Neuronal stem cell (in vitro differentiated cells): ENCODE data around the gene CDCA8.
A peak's percentile ranks its signal among the peaks of the same experiment; 100 is the strongest.
"Not testable (repeated sequence)": the region's sequence is repeated elsewhere in the genome, so short reads cannot be mapped to it uniquely, and the experiment has no call there.

Experiments
- DNase-seq: peaks from one replicate; pipeline ENCODE4 v3.0.0-alpha.2; 2013; ENCODE audit warnings: low spot score
- H2AFZ ChIP-seq: one replicate; pipeline ENCODE4 v1.6.1; 2013; ENCODE audit warnings: mild to moderate bottlenecking, low read length, inconsistent platforms
- H2AK5ac ChIP-seq: 2 replicates; pipeline ENCODE4 v1.6.1; 2013; ENCODE audit warnings: low read depth, mild to moderate bottlenecking, inconsistent platforms, low read length, moderate library complexity, mixed read lengths
- H2BK120ac ChIP-seq: 2 replicates; pipeline ENCODE4 v1.6.1; 2013; ENCODE audit warnings: low read depth, mild to moderate bottlenecking, inconsistent platforms, low read length, moderate library complexity, mixed read lengths
- H2BK12ac ChIP-seq: one replicate; pipeline ENCODE4 v1.6.1; 2013; ENCODE audit warnings: low read length, inconsistent platforms
- H2BK15ac ChIP-seq: 2 replicates; pipeline ENCODE4 v1.6.1; 2013; ENCODE audit warnings: mild to moderate bottlenecking, low read length, inconsistent platforms, mixed read lengths
- H2BK5ac ChIP-seq: one replicate; pipeline ENCODE4 v1.6.1; 2013; ENCODE audit warnings: inconsistent platforms, mild to moderate bottlenecking, low read length, moderate library complexity
- H3K14ac ChIP-seq: one replicate; pipeline ENCODE4 v1.6.1; 2013; ENCODE audit warnings: low read length, inconsistent platforms
- H3K18ac ChIP-seq: 2 replicates; pipeline ENCODE4 v1.6.1; 2013; ENCODE audit warnings: low read length, inconsistent platforms
- H3K23ac ChIP-seq: 2 replicates; pipeline ENCODE4 v1.6.1; 2013; ENCODE audit warnings: low read depth, mild to moderate bottlenecking, mixed read lengths, low read length, inconsistent platforms; ENCODE audit not compliant: poor library complexity
- H3K27ac ChIP-seq: replicated peaks from 3 replicates; pipeline ENCODE4 v1.5.1; 2013; ENCODE audit warnings: low read length, inconsistent platforms
- H3K27me3 ChIP-seq, 3 experiments: 2 replicates each; pipeline ENCODE4 v1.6.1; 2013; ENCODE audit warnings: low read length in 3 of 3, mild to moderate bottlenecking in 2 of 3, inconsistent platforms in 1 of 3, low read depth in 1 of 3, mixed read lengths in 1 of 3, moderate library complexity in 1 of 3; ENCODE audit not compliant: control insufficient read depth in 3 of 3, insufficient read depth in 3 of 3
- H3K36me3 ChIP-seq, 2 donors: replicated peaks in 1 of 2; 2 replicates each; pipeline ENCODE4 v1.6.1; 2013; ENCODE audit warnings: low read length in 2 of 2; ENCODE audit not compliant: control insufficient read depth in 2 of 2, insufficient read depth in 2 of 2
- H3K4ac ChIP-seq: 2 replicates; pipeline ENCODE4 v1.6.1; 2013; ENCODE audit warnings: inconsistent platforms, mild to moderate bottlenecking, low read length, moderate library complexity
- H3K4me1 ChIP-seq, 2 donors: 1 replicate in 1 of 2; 2 replicates in 1 of 2; pipeline ENCODE4 v1.6.1; 2013; ENCODE audit warnings: low read length in 2 of 2, low read depth in 1 of 2; ENCODE audit not compliant: control insufficient read depth in 2 of 2, insufficient read depth in 1 of 2
- H3K4me2 ChIP-seq: one replicate; pipeline ENCODE4 v1.6.1; 2013; ENCODE audit warnings: mild to moderate bottlenecking, low read length, inconsistent platforms; ENCODE audit not compliant: insufficient read depth, poor library complexity, severe bottlenecking
- H3K4me3 ChIP-seq, 2 donors: 2 replicates each; pipeline ENCODE4 v1.5.1; 2013; ENCODE audit warnings: low read length in 2 of 2, mild to moderate bottlenecking in 2 of 2, inconsistent platforms in 1 of 2, moderate library complexity in 1 of 2
- H3K79me1 ChIP-seq: one replicate; pipeline ENCODE4 v1.6.1; 2013; ENCODE audit warnings: low read depth, mild to moderate bottlenecking, inconsistent platforms, low read length, moderate library complexity
- H3K9ac ChIP-seq: one replicate; pipeline ENCODE4 v1.6.1; 2013; ENCODE audit warnings: mild to moderate bottlenecking, low read depth, low read length, inconsistent platforms; ENCODE audit not compliant: poor library complexity
- H3K9me3 ChIP-seq, 2 donors: replicated peaks in 1 of 2; 2 replicates each; pipeline versions ENCODE3 to v1.6.1; 2013; ENCODE audit warnings: low read length in 2 of 2, mild to moderate bottlenecking in 2 of 2, inconsistent platforms in 1 of 2, low read depth in 1 of 2, mixed read lengths in 1 of 2, moderate library complexity in 1 of 2; ENCODE audit not compliant: control insufficient read depth in 2 of 2, insufficient read depth in 1 of 2
- H4K8ac ChIP-seq: one replicate; pipeline ENCODE4 v1.6.1; 2013; ENCODE audit warnings: low read depth, mild to moderate bottlenecking, inconsistent platforms, low read length, moderate library complexity
- H4K91ac ChIP-seq: one replicate; pipeline ENCODE4 v1.6.1; 2013; ENCODE audit warnings: low read length, low read depth, mild to moderate bottlenecking, inconsistent platforms; ENCODE audit not compliant: poor library complexity
- WGBS, 2 donors: extraction: QIAGEN DNeasy Blood & Tissue Kit; methylation state at CpG; one replicate each; pipeline ENCODE4 v1.1.7; 2013; ENCODE audit warnings: missing lambda C conversion rate in 2 of 2, mixed read lengths in 1 of 2; ENCODE audit not compliant: insufficient read length in 2 of 2, insufficient replicate concordance in 1 of 2; ENCODE audit errors: extremely low coverage in 2 of 2; 5-methylcytosine and 5-hydroxymethylcytosine counted together

The CDCA8 gene

DNA sequence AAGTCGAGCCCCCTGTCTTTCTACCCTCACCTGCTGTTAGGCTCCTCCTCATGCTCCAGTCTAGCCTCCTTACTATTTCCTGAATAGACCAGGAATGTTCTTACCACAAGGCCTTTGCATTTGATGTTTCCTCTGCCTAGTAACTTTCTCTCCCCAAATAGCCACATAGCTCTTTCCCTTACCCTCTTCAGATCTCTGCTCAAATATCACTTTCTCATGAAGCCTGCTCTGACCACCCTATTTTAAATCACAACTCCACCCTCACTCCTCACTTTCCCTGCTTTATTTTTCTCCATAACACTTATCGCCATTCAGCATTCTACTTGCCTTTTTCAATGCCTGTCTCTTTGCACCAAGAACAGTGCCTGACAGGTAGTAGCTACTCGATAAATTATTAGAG, 6.6 kb upstream of the CDCA8 start:
- Histone ChIP-seq H3K23ac (no peak overlapping the region), H2AFZ (no peak overlapping the region), H3K9ac (no peak overlapping the region), H4K8ac (no peak overlapping the region), H3K4me2 (no peak overlapping the region), H3K18ac (no peak overlapping the region), H3K27me3 (no peaks in the 10 kb centered on the region), H3K79me1 (peaks cover 4% of the 10 kb centered on the region), H3K9me3 (no peaks in the 10 kb centered on the region), H3K36me3 (peaks cover 31 to 77% of the 10 kb centered on the region in 2 donors), H2BK12ac (no peak overlapping the region), H3K4me3 (no peak overlapping the region), H3K27ac (no peak overlapping the region), H2BK5ac (no peak overlapping the region), H2BK15ac (no peak overlapping the region), H3K14ac (no peak overlapping the region), H2BK120ac (no peak overlapping the region), H3K4me1 (peaks cover 5 to 6% of the 10 kb centered on the region in 2 donors), H2AK5ac (no peak overlapping the region), H4K91ac (no peak overlapping the region), H3K4ac (no peak overlapping the region)
- WGBS, 2 donors: 100% methylated on average over 1 of the region's 3 CpGs
- DNase-seq: no peak

DNA sequence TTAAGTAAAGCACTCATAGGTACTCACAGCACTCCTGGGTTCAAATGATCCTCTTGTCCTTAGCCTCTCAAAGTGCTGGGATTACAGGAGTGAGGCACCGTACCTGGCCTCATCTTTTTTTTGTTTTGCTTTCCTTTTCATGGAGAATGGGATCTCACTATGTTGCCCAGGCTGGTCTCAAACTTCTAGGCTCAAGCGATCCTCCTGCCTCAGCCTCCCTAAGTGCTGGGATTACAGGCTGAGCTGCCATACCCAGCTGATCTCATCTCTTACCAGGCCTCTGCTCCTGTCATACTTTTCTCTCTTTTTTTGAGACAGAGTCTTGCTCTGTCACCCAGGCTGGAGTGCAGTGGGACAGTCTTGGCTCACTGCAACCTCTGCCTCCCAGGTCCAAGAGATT, 4.6 kb upstream of the CDCA8 start:
- H4K91ac ChIP-seq, H2BK120ac ChIP-seq, H3K27me3 ChIP-seq: not testable (repeated sequence)

DNA sequence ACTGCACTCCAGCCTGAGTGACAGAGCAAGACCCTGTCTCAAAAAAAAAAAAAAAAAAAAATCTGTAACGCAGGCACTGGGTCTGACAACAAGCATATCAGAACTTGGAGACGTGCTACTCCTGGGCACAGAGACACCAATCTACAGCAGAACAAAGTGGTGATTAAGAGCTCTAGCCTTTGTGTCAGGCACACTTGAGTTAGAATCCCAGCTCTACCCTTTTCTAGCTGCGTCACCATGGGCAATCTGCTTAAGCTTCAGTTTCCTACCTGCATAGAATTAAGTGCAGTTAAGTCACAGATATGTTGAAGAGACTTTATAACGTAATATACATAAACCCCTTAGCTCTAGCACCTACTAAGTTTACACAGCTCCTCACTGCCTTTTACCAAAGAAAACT, 3.4 kb upstream of the CDCA8 start:
- H3K4me1 ChIP-seq: peaks cover 14 to 15% of the 10 kb centered on the region in 2 donors
- no peak overlapping the region for H3K9ac ChIP-seq
- no peak overlapping the region for H2BK5ac ChIP-seq
- no peak overlapping the region for H2BK15ac ChIP-seq
- H3K14ac ChIP-seq: no peak overlapping the region
- DNase-seq: no peak
- no peak overlapping the region for H3K4me2 ChIP-seq
- H3K23ac ChIP-seq: no peak overlapping the region
- H4K8ac ChIP-seq: no peak overlapping the region
- H4K91ac ChIP-seq: no peak overlapping the region
- no peak overlapping the region for H2BK12ac ChIP-seq
- H2AFZ ChIP-seq: no peak overlapping the region
- no peak overlapping the region for H2BK120ac ChIP-seq
- no peaks in the 10 kb centered on the region for H3K27me3 ChIP-seq
- no peak overlapping the region for H3K27ac ChIP-seq
- H3K4me3 ChIP-seq: peak overlapping the region in 1 of 2 donors; percentile 83
- H3K9me3 ChIP-seq: no peaks in the 10 kb centered on the region
- WGBS, 2 donors: no CpG with 5 or more reads among the region's 4 CpGs
- no peak overlapping the region for H2AK5ac ChIP-seq
- H3K36me3 ChIP-seq: peaks cover 16 to 49% of the 10 kb centered on the region in 2 donors
- H3K4ac ChIP-seq: no peak overlapping the region
- H3K79me1 ChIP-seq: peaks cover 6% of the 10 kb centered on the region
- no peak overlapping the region for H3K18ac ChIP-seq

More for the DNA sequence above, 4.6 kb upstream of the CDCA8 start:
- H2BK5ac ChIP-seq, H2AK5ac ChIP-seq, H2AFZ ChIP-seq, H3K27ac ChIP-seq, H3K14ac ChIP-seq, H4K8ac ChIP-seq, H3K18ac ChIP-seq, H3K4ac ChIP-seq, H3K4me3 ChIP-seq, H2BK15ac ChIP-seq, H3K4me2 ChIP-seq, H2BK12ac ChIP-seq, H3K79me1 ChIP-seq, H3K23ac ChIP-seq, H3K9me3 ChIP-seq, DNase-seq, H3K9ac ChIP-seq: not testable (repeated sequence)
- Histone ChIP-seq H3K36me3 (peaks cover 25 to 57% of the 10 kb centered on the region in 2 donors), H3K4me1 (peaks cover 14% of the 10 kb centered on the region in 2 donors)
- no CpG with 5 or more reads among the region's 2 CpGs for WGBS, 2 donors

DNA sequence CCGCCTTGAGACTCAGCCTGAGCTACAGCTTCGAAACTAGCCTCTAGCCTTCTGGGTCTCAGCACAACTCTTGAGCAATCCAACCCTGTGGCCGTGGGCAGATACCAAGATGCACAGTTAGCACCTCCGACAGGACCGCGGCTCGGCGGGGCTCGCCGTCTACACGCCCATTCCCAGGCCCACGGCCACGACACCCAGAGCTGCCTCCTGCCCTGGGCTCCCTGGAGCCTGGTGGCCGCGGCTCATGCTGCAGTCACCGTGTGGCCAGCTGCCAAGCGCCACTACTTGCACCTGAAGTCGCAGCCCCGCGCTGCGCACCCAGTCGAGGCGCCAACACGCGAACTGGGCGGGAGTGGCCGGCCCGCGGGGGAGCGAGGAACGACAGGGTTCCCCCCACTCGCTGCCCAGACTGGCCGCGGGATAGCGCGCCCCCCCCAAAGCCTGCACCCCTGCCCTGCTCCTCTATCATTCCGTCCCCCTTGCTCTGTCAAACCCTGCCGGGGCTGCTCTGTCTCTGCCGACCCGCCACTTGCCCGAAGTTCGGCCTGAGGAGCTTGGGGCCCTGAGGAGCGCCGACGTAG, 729 bp upstream of the CDCA8 start:
- DNase-seq: no peak
- peak overlapping the region; percentile 90 for H3K9ac ChIP-seq
- H3K4me3 ChIP-seq: peak overlapping the region; percentile 83 to 94
- no peak overlapping the region for H4K91ac ChIP-seq
- no CpG with 5 or more reads among the region's 45 CpGs for WGBS, 2 donors
- no peaks in the 10 kb centered on the region for H3K9me3 ChIP-seq
- no peak overlapping the region for H3K27ac ChIP-seq
- H2AK5ac ChIP-seq: peak overlapping the region; percentile 78
- H3K27me3 ChIP-seq: no peaks in the 10 kb centered on the region
- peak overlapping the region; percentile 59 for H2BK15ac ChIP-seq
- H3K4me1 ChIP-seq: peaks cover 14 to 15% of the 10 kb centered on the region in 2 donors
- no peak overlapping the region for H2BK120ac ChIP-seq
- peak overlapping the region; percentile 94 for H3K4me2 ChIP-seq
- H3K18ac ChIP-seq: peak overlapping the region; percentile 91
- peak overlapping the region; percentile 50 for H2BK12ac ChIP-seq
- H3K79me1 ChIP-seq: peaks cover 6% of the 10 kb centered on the region
- H2BK5ac ChIP-seq: peak overlapping the region; percentile 54
- H3K36me3 ChIP-seq: peaks cover 10 to 51% of the 10 kb centered on the region in 2 donors
- H3K14ac ChIP-seq: peak overlapping the region; percentile 75
- peak overlapping the region; percentile 96 for H3K23ac ChIP-seq
- no peak overlapping the region for H3K4ac ChIP-seq
- H2AFZ ChIP-seq: peak overlapping the region; percentile 98
- H4K8ac ChIP-seq: no peak overlapping the region
